NB4 (cell line): ENCODE data around the gene SAXO2.
A peak's percentile ranks its signal among the peaks of the same experiment; 100 is the strongest.
"Not testable (repeated sequence)": the region's sequence is repeated elsewhere in the genome, so short reads cannot be mapped to it uniquely, and the experiment has no call there.

Experiments
- DNase-seq: peaks from one replicate; pipeline ENCODE4 v3.0.0; 2010; ENCODE audit warnings: low read depth
- H3K4me3 ChIP-seq: one replicate; pipeline ENCODE4 v1.5.1; 2011; ENCODE audit warnings: mild to moderate bottlenecking, low read depth, low read length, moderate library complexity
- MAX ChIP-seq: IDR thresholded peaks from 2 replicates; pipeline ENCODE4 v1.6.1; 2011; ENCODE audit warnings: low read depth, low read length
- MYC ChIP-seq: IDR thresholded peaks from 2 replicates; pipeline ENCODE4 v1.6.1; 2011; ENCODE audit warnings: low read depth, low read length
- POLR2A ChIP-seq: IDR thresholded peaks from 2 replicates; pipeline ENCODE4 v1.6.1; 2011; ENCODE audit warnings: mild to moderate bottlenecking; ENCODE audit not compliant: insufficient read length; ENCODE audit errors: extremely low read depth
- TF ChIP-seq, protein P1 (sequence below): IDR thresholded peaks from one replicate; pipeline ENCODE4 v1.5.1; 2012; ENCODE audit warnings: low read depth, low read length

Gene SAXO2

DNA sequence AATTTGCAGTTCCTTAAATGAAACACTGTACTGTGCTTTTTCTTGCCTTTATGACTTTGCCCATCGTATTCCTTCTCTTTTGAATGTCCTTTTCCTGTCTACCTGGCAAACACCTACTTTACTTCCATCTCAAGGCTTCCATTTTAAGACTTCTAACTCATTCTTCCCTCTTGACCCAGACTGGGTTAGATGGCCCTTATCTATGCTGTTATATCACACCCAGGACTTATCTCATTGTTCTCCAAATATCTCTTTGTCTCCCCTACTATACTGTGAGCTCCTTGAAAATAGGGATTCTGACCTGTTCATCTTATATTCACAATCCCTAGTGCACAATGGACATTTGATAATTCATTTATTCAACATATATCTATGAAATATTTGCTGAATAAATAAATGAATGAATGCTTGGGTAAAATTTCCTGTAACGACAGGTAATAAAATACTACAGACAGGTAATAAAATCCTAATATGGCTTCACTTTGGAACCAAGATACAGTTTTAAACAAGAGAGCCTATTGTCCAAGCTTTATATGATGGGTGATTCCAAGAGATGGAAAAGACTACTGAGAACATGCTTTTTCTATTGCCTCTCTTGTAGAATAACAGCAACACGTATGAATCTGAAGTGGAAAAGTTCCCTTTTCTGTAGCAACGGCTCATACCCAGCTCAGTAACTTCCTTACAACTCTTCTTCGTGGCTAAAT is 22.8 kb upstream of the SAXO2 start:
- no peak for DNase-seq
- TF ChIP-seq MAX (no peak), MYC (no peak), POLR2A (no peak)
- TF ChIP-seq, protein P1, sequence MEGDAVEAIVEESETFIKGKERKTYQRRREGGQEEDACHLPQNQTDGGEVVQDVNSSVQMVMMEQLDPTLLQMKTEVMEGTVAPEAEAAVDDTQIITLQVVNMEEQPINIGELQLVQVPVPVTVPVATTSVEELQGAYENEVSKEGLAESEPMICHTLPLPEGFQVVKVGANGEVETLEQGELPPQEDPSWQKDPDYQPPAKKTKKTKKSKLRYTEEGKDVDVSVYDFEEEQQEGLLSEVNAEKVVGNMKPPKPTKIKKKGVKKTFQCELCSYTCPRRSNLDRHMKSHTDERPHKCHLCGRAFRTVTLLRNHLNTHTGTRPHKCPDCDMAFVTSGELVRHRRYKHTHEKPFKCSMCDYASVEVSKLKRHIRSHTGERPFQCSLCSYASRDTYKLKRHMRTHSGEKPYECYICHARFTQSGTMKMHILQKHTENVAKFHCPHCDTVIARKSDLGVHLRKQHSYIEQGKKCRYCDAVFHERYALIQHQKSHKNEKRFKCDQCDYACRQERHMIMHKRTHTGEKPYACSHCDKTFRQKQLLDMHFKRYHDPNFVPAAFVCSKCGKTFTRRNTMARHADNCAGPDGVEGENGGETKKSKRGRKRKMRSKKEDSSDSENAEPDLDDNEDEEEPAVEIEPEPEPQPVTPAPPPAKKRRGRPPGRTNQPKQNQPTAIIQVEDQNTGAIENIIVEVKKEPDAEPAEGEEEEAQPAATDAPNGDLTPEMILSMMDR, result no peak
- H3K4me3 ChIP-seq, result no peak overlapping the region

GRCh38 chr15:82241836-82242499 is 20.6 kb upstream of the SAXO2 start:
- DNase-seq, H3K4me3 ChIP-seq: not testable (repeated sequence)

GRCh38 chr15:82243644-82244043 is 19.0 kb upstream of the SAXO2 start:
- not testable (repeated sequence) for H3K4me3 ChIP-seq, DNase-seq

DNA sequence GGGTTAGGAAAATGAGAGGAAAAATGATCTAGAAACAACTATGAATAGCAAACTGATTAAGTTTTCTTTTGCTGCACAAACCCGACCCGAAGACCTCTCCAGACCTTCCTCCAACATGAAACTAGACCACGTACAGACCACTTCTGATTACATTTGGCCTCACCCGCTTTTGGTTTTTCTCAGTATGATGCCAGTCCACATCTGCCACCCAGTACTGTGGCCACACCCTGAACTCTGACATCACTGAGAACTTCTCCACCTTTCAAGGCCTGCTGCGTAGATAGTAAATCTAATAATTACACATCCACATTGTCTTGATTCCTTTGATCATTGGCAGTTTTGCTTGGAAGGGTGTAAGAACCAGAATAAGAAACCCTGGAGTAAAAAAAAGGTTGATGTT is 16.7 kb upstream of the SAXO2 start:
- not testable (repeated sequence) for DNase-seq, H3K4me3 ChIP-seq

- not testable (repeated sequence) for H3K4me3 ChIP-seq, DNase-seq
Measured at GRCh38 chr15:82248261-82248660, 14.4 kb upstream of the SAXO2 start.

DNA sequence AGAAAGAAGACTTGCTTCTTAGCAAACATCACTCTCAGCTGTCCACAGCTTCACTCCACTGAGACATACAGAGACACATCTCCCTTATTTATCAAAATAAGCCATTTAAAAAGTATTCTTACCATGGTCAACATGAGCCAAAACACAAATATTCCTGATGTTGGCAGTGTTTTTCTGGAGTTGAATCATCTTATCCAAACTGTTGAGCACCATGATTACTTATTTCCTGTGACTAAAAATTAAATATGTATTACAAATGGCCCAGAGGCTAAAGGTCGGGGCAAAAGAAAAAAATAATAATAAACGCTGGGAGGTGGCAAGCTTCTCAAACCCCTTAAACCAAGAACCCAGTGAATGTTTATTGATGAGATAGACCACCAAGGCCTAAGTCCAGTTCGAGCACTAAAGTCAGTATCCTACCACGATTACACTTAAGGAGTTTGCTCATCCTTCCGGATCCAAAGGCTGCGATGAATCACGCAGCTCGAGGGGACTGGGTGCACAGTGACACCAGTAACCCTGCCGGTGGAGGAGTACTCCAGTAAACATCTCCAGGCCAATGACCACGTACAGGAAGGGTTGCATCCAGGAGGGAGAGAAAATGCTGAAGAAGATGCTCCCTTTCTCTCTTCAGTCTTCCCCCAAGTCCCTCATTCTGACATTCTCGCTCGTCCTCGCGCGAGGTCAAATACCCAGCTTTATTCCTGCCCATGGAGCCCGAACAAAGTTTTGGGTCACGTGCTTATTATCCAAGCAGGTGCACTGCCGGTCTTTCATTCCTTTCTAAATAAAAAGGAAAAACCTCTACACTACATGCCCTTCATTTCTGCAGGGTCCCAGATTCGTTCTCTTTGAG is 824 bp upstream of the SAXO2 start:
- peak overlapping the region; percentile 81 for H3K4me3 ChIP-seq
- DNase-seq, result peak; percentile 76
- TF ChIP-seq MAX, result peak; percentile 78
- TF ChIP-seq MYC, result 0 out of 2 replicates have a peak, but pooled peaks have one; percentile 37

- no peak for DNase-seq
- H3K4me3 ChIP-seq, result peak overlapping the region; percentile 81
- TF ChIP-seq, protein P1, result no peak
- TF ChIP-seq MAX (no peak), POLR2A (no peak), MYC (no peak)
Measured at GRCh38 chr15:82263350-82263749, 732 bp downstream of the SAXO2 start.

DNA sequence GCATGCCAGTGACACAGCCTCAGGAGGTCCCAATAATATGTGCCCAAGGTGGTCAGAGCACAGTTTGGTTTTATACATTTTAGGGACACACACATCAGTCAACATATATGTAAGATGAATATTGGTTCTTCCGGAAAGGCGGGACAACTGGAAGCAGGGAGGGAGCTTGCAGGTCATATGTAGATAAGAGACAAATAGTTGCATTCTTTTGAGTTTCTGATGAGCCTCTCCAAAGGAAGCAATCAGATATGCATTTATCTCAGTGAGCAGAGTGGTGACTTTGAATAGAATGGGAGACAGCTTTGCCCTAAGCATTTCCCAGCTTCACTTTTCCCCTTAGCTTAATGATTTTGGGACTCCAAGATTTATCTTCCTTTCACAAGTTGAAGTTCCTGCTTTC is 4.5 kb downstream of the SAXO2 start:
- not testable (repeated sequence) for H3K4me3 ChIP-seq, DNase-seq

DNA sequence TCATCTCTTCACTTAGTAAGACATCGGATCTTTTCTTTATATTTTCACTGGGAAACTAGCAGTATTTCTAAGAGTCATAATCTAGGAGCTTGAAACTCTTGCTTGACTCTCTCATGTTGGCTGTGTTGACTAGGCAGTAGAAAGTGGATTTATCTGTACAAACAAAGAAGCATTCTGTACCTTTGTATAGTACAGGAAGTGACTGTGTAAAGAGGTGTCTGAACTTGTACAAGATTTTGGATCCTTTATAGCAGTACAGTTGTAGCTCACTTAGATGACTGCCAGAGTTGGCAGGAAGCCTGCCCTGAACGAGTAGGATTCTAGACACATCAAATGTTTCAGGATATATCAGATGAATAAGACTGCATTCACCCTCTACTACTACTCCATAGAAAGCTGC is 5.8 kb downstream of the SAXO2 start:
- DNase-seq, H3K4me3 ChIP-seq: not testable (repeated sequence)

DNA sequence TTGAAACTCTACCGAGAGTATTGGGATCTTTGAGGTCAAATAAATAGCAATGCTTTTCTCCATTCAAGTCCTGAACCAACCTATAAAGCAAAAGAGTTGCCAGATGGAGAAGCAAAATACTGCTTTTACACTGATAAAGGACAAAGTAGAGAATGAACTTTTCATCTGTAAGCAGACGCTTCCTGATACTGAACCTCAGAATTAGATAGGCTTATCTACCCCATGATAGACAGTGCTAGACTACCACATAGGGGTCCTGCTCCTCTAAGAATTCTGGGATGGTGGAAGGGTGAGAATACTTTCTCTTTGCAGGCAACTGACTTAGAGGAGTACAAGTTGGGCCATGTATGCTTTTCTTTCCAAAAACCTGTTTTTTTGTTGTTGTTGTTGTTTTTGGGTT is 9.5 kb downstream of the SAXO2 start:
- DNase-seq, result no peak
- no peak overlapping the region for H3K4me3 ChIP-seq
- TF ChIP-seq MYC (no peak), MAX (no peak)
